IMR-90 (cell line): ENCODE data around the gene BDH1. TPM values are rescaled to one million over a fixed set of nuclear protein-coding genes. Genes with fewer than 3 reads are reported as not detected.

Experiments used
- ATAC-seq: fragments of 200-7000 bp; cut with Tn5 transposase; 2 replicates; pipeline ENCODE4 v1.9.1; 2020; ENCODE audit warnings: low read depth, mild to moderate bottlenecking, moderate library complexity
- BruUV-seq: library from RNA; stranded (reverse); fragments of 400-500 nt; replicated peaks from 2 replicates; lab custom pipeline; 2021; lab: Mats Ljungman, UMichigan
- CTCF ChIA-PET: fragments of 300-600 bp; formaldehyde crosslinking; extraction: SDS; loops from one replicate; lab custom pipeline; 2021; ENCODE audit warnings: antibody characterized with exemption; lab: Yijun Ruan, JAX
- POLR2A ChIA-PET: fragments of 300-600 bp; sonication (Branson Sonifier 250); formaldehyde crosslinking; loops from one replicate; lab custom pipeline; 2022; ENCODE audit warnings: antibody characterized with exemption; ENCODE audit not compliant: unreplicated experiment; lab: Charles Lee
- DNase-seq: peaks from one replicate; pipeline ENCODE4 v3.0.0; 2013
- H2AFZ ChIP-seq: replicated peaks from 2 replicates; pipeline ENCODE3; 2013; ENCODE audit warnings: low read length, mild to moderate bottlenecking; ENCODE audit not compliant: poor library complexity
- H2AK5ac ChIP-seq: 2 replicates; pipeline ENCODE4 v1.6.1; 2013; ENCODE audit warnings: low read depth, low read length, inconsistent platforms
- H2AK9ac ChIP-seq: replicated peaks from 2 replicates; pipeline ENCODE3; 2013; ENCODE audit warnings: mild to moderate bottlenecking, low read depth, low read length, moderate library complexity; ENCODE audit not compliant: poor library complexity
- H2BK120ac ChIP-seq: 2 replicates; pipeline ENCODE4 v1.6.1; 2013; ENCODE audit warnings: low read depth, low read length, inconsistent platforms
- H2BK15ac ChIP-seq: 3 replicates; pipeline ENCODE4 v1.6.1; 2013; ENCODE audit warnings: low read depth, low read length, inconsistent platforms
- H2BK20ac ChIP-seq: 2 replicates; pipeline ENCODE4 v1.6.1; 2013; ENCODE audit warnings: low read depth, mild to moderate bottlenecking, inconsistent platforms, low read length, moderate library complexity
- H2BK5ac ChIP-seq: 2 replicates; pipeline ENCODE4 v1.6.1; 2013; ENCODE audit warnings: mild to moderate bottlenecking, low read depth, low read length, inconsistent platforms; ENCODE audit not compliant: poor library complexity, severe bottlenecking
- H3K14ac ChIP-seq: replicated peaks from 2 replicates; pipeline ENCODE4 v1.6.1; 2013; ENCODE audit warnings: low read depth, low read length, inconsistent platforms
- H3K18ac ChIP-seq: 2 replicates; pipeline ENCODE4 v1.6.1; 2013; ENCODE audit warnings: low read depth, low read length, control low read depth
- H3K23ac ChIP-seq: 2 replicates; pipeline ENCODE4 v1.6.1; 2013; ENCODE audit warnings: low read depth, low read length, inconsistent platforms
- H3K27ac ChIP-seq: 2 replicates; pipeline ENCODE4 v1.5.1; 2013; ENCODE audit warnings: mild to moderate bottlenecking, control low read depth, low read length; ENCODE audit not compliant: insufficient read depth
- H3K27me3 ChIP-seq: 2 replicates; pipeline ENCODE4 v1.6.1; 2013; ENCODE audit warnings: low read length; ENCODE audit not compliant: control insufficient read depth, insufficient read depth
- H3K36me3 ChIP-seq: 2 replicates; pipeline ENCODE4 v1.6.1; 2013; ENCODE audit warnings: low read length, mixed read lengths; ENCODE audit not compliant: control insufficient read depth, insufficient read depth
- H3K4ac ChIP-seq: 2 replicates; pipeline ENCODE4 v1.6.1; 2013; ENCODE audit warnings: low read depth, low read length, inconsistent platforms
- H3K4me1 ChIP-seq: 2 replicates; pipeline ENCODE4 v1.6.1; 2013; ENCODE audit warnings: low read length, mixed read lengths; ENCODE audit not compliant: control insufficient read depth, insufficient read depth
- H3K4me2 ChIP-seq: 2 replicates; pipeline ENCODE4 v1.6.1; 2013; ENCODE audit warnings: low read depth, mild to moderate bottlenecking, control low read depth, low read length, moderate library complexity
- H3K4me3 ChIP-seq: 2 replicates; pipeline ENCODE4 v1.5.1; 2013; ENCODE audit warnings: low read depth, mild to moderate bottlenecking, control low read depth, low read length, moderate library complexity; ENCODE audit not compliant: insufficient read depth
- H3K56ac ChIP-seq: 2 replicates; pipeline ENCODE4 v1.6.1; 2013; ENCODE audit warnings: low read length, inconsistent platforms; ENCODE audit not compliant: insufficient read depth; ENCODE audit errors: extremely low read depth
- H3K79me1 ChIP-seq, 2 experiments: 2 replicates each; pipeline ENCODE4 v1.6.1; 2013; ENCODE audit warnings: low read length in 2 of 2, inconsistent platforms in 1 of 2, low read depth in 1 of 2
- H3K9ac ChIP-seq: 2 replicates; pipeline ENCODE4 v1.6.1; 2013; ENCODE audit warnings: low read depth, low read length, control low read depth
- H3K9me1 ChIP-seq: 2 replicates; pipeline ENCODE4 v1.6.1; 2013; ENCODE audit warnings: low read length, inconsistent platforms; ENCODE audit not compliant: insufficient read depth
- H3K9me3 ChIP-seq: 2 replicates; pipeline ENCODE4 v1.6.1; 2013; ENCODE audit warnings: low read length; ENCODE audit not compliant: control insufficient read depth, insufficient read depth
- H4K20me1 ChIP-seq: 2 replicates; pipeline ENCODE4 v1.6.1; 2013; ENCODE audit warnings: low read length, inconsistent platforms; ENCODE audit not compliant: insufficient read depth
- H4K5ac ChIP-seq: 2 replicates; pipeline ENCODE4 v1.6.1; 2013; ENCODE audit warnings: mild to moderate bottlenecking, low read depth, low read length, control low read depth
- H4K8ac ChIP-seq, 2 experiments: 2 replicates each; pipeline ENCODE4 v1.6.1; 2013; ENCODE audit warnings: low read depth in 2 of 2, low read length in 2 of 2, control low read depth in 1 of 2, inconsistent platforms in 1 of 2
- H4K91ac ChIP-seq: 2 replicates; pipeline ENCODE4 v1.6.1; 2013; ENCODE audit warnings: low read depth, low read length, inconsistent platforms; ENCODE audit not compliant: insufficient read depth
- BHLHE40 ChIP-seq: fragments of 150-350 bp; IDR thresholded peaks from 2 replicates; pipeline ENCODE4 v1.6.1; 2016; ENCODE audit warnings: mild to moderate bottlenecking, low read depth, low read length
- CEBPB ChIP-seq: IDR thresholded peaks from 2 replicates; pipeline ENCODE4 v1.6.1; 2012; ENCODE audit warnings: low read depth, low read length, improper control_type of control experiment
- CHD1 ChIP-seq: IDR thresholded peaks from 2 replicates; pipeline ENCODE4 v1.6.1; 2012; ENCODE audit warnings: low read depth, low read length, improper control_type of control experiment
- FOS ChIP-seq: fragments of 150-350 bp; IDR thresholded peaks from 2 replicates; pipeline ENCODE4 v1.6.1; 2016; ENCODE audit warnings: low read depth, low read length
- MAFK ChIP-seq: IDR thresholded peaks from 2 replicates; pipeline ENCODE4 v1.6.1; 2012; ENCODE audit warnings: low read depth, low read length, improper control_type of control experiment
- MAZ ChIP-seq: IDR thresholded peaks from 2 replicates; pipeline ENCODE4 v1.6.1; 2012; ENCODE audit warnings: low read depth, mild to moderate bottlenecking, low read length, improper control_type of control experiment, moderate library complexity, borderline replicate concordance
- MXI1 ChIP-seq: IDR thresholded peaks from 2 replicates; pipeline ENCODE4 v1.6.1; 2012; ENCODE audit warnings: low read depth, mild to moderate bottlenecking, low read length, moderate library complexity, borderline replicate concordance
- NFE2L2 ChIP-seq: fragments of 150-350 bp; IDR thresholded peaks from 2 replicates; pipeline ENCODE4 v1.6.1; 2016; ENCODE audit warnings: low read depth, mild to moderate bottlenecking, low read length
- POLR2A ChIP-seq: IDR thresholded peaks from 2 replicates; pipeline ENCODE4 v1.6.1; 2012; ENCODE audit warnings: mild to moderate bottlenecking, low read depth, low read length
- RCOR1 ChIP-seq: IDR thresholded peaks from 2 replicates; pipeline ENCODE4 v1.6.1; 2012; ENCODE audit warnings: mild to moderate bottlenecking, low read length, improper control_type of control experiment; ENCODE audit not compliant: insufficient replicate concordance
- SMC3 ChIP-seq: fragments of 150-350 bp; IDR thresholded peaks from 2 replicates; pipeline ENCODE4 v1.6.1; 2016; ENCODE audit warnings: low read depth, mild to moderate bottlenecking, antibody characterized with exemption, low read length, moderate library complexity
- WGBS, 2 experiments: methylation state at CpG; one replicate each; pipeline versions ENCODE4 v1.1.5 to v1.1.7; 2013; ENCODE audit warnings: missing lambda C conversion rate in 2 of 2; ENCODE audit not compliant: insufficient read length in 1 of 2; ENCODE audit errors: extremely low coverage in 2 of 2; 5-methylcytosine and 5-hydroxymethylcytosine counted together
- dilution Hi-C: fragments of 300-500 bp; cut with HindIII; formaldehyde crosslinking; loops from one replicate; pipeline ENCODE4 v1.14.3; 2018; ENCODE audit warnings: low sequenced_read_pairs; ENCODE audit not compliant: unreplicated experiment
- in situ Hi-C: fragments of 300-500 bp; cut with MboI; formaldehyde crosslinking; loops from 3 replicates; pipeline ENCODE4 v1.14.3; 2019; ENCODE audit warnings: low sequenced_read_pairs, inconsistent platforms, mixed read lengths
- intact Hi-C: fragments of 100-400 bp; cut with micrococcal nuclease; formaldehyde crosslinking; loops from 2 replicates; pipeline ENCODE4 v1.10.0; 2022
- polyA plus RNA-seq, 3 experiments: library from polyadenylated mRNA; depleted of rRNA; stranded (reverse); fragments of >200 nt; gene quantifications; 2 replicates each; pipeline ENCODE4 v1.2.3, GENCODE V29; 2012; ENCODE audit warnings: low replicate concordance in 1 of 3
- total RNA-seq: library from RNA; depleted of rRNA; stranded (reverse); fragments of >200 nt; gene quantifications from 2 replicates; pipeline ENCODE4 v1.2.3, GENCODE V29; 2012
- TF ChIP-seq, protein P1 (sequence below): conservative IDR thresholded peaks from 2 replicates; pipeline ENCODE4 v1.5.1; 2012; ENCODE audit warnings: mild to moderate bottlenecking, low read depth, low read length, improper control_type of control experiment

Gene BDH1
- total and polyA plus RNA-seq, 2 of the 4 experiments (the other 2 are of a cell fraction): 2.7 to 4.4 TPM

- no peak overlapping the region for H3K18ac ChIP-seq
- H3K23ac ChIP-seq: no peak overlapping the region
- in situ Hi-C loops: loop anchor here (10.0 kb wide), 1 partner anchor 264 kb away; no protein-coding TSS in a partner anchor
- no peak overlapping the region for H3K4me2 ChIP-seq
- H4K20me1 ChIP-seq: no peaks in the 10 kb centered on the region
- H3K9me3 ChIP-seq: no peaks in the 10 kb centered on the region
- no peak overlapping the region for H3K56ac ChIP-seq
- ATAC-seq: no peak
- no peak for DNase-seq
- H2AK9ac ChIP-seq: no peak overlapping the region
- no peak overlapping the region; the same call in 1 of the 2 replicates for H2BK120ac ChIP-seq
- WGBS, 2 experiments: 100% methylated on average over 1 of the region's 6 CpGs; no CpG with 5 or more reads in 1 of the 2 experiments
- H3K36me3 ChIP-seq: no peaks in the 10 kb centered on the region
- no peak overlapping the region for H3K4me3 ChIP-seq
- H2AFZ ChIP-seq: no peak overlapping the region
- no peak overlapping the region for H4K5ac ChIP-seq
- no peak overlapping the region for H2BK20ac ChIP-seq
- intact Hi-C loops: loop anchor here (10.0 kb wide), 1 partner anchor 514 kb away; no protein-coding TSS in a partner anchor
- H3K14ac ChIP-seq: no peak overlapping the region
- no peak overlapping the region for H4K8ac ChIP-seq
- ChIA-PET CTCF (no interaction called here), POLR2A (no interaction called here)
- TF ChIP-seq, protein P1, sequence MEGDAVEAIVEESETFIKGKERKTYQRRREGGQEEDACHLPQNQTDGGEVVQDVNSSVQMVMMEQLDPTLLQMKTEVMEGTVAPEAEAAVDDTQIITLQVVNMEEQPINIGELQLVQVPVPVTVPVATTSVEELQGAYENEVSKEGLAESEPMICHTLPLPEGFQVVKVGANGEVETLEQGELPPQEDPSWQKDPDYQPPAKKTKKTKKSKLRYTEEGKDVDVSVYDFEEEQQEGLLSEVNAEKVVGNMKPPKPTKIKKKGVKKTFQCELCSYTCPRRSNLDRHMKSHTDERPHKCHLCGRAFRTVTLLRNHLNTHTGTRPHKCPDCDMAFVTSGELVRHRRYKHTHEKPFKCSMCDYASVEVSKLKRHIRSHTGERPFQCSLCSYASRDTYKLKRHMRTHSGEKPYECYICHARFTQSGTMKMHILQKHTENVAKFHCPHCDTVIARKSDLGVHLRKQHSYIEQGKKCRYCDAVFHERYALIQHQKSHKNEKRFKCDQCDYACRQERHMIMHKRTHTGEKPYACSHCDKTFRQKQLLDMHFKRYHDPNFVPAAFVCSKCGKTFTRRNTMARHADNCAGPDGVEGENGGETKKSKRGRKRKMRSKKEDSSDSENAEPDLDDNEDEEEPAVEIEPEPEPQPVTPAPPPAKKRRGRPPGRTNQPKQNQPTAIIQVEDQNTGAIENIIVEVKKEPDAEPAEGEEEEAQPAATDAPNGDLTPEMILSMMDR: no peak
- TF ChIP-seq MAFK (no peak), CHD1 (no peak), RCOR1 (no peak), MAZ (no peak), MXI1 (no peak), BHLHE40 (no peak), SMC3 (no peak), FOS (no peak), CEBPB (no peak), NFE2L2 (no peak), POLR2A (no peak)
- H3K79me1 ChIP-seq: no peaks in the 10 kb centered on the region
- no peak overlapping the region for H2BK15ac ChIP-seq
- no peak overlapping the region for H3K4ac ChIP-seq
- H3K9ac ChIP-seq: no peak overlapping the region
- BruUV-seq: no TSS peak
- H2BK5ac ChIP-seq: no peak overlapping the region
- dilution Hi-C loops: no loop called here
- H3K27me3 ChIP-seq: no peaks in the 10 kb centered on the region
- peaks cover 10% of the 10 kb centered on the region; the same call in 1 of the 2 replicates for H3K9me1 ChIP-seq
- no peak overlapping the region for H3K27ac ChIP-seq
- peaks cover 19% of the 10 kb centered on the region for H3K4me1 ChIP-seq
- 0 out of 2 replicates have a peak overlapping the region, but pooled peaks have one; percentile 7 for H2AK5ac ChIP-seq
- no peak overlapping the region for H4K91ac ChIP-seq
Measured at GRCh38 chr3:197518881-197519421, 36.8 kb downstream of the BDH1 start.
